ENCODE results near the gene GORASP2.

GORASP2 gene

DNA sequence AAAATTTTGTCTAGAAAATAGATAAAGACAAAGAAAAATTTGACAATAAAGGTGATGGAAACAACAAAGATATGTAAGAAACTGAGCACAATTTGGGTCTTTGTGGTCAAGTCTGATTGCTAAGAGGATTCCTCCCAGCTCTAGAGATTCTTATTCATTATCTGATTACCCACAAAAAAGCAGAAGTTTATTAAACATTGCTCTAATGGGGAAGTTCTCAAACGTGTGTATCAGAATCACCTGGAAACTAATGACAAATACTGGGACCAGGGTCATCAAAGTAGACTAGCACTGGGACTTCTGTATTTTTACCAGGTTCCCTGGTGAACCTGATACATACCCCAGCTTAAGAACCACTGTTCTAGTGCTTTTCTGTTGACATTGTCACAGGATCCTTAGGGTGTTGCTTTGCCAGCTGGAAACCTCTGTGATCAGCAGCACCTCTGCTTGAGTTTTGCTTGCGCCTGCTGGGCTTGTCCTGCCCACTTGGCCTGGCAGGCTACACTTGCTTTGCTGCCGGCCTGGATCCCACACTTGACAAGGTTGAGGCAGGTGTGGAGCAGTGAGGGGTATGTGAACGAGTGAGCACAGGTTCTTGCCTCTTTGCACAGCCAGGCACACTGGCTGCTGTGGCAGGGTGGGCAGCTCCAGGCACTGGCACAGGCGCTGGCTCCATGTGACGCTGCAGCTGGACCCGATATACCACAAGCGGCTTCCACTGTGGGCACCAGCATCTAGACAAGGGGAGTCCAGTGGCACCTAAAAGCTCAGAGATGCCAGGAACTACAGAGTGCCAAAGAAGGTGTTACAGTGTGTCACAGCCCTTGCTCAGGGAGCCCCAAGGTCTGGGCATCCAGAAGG, 6.2 kb upstream of the GORASP2 start:
- no peak for DNase-seq (ENCODE audit: low read depth, low spot score)
- CTCF ChIA-PET = no interaction called here
- POLR2A ChIA-PET = no interaction called here

DNA sequence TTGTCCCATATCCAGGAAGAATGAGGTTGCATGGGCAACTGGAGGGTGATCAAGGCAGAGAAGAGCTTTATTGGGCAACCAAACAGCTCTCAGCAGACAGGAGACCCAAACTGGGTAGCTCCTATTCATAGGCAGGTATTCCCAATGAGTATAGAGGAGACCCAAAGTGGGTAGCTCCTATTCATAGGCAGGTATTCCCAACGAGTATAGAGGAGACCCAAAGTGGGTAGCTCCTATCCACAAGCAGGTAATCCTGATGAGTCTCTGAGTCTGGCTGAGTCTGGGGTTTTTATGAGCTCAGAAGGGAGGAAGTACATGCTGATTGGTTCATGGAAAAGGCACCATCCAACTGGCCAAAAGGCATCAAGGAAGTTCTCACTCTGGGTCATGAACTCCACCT, 5.3 kb upstream of the GORASP2 start:
- CTCF ChIA-PET = interaction anchor here (1.6 kb wide), 1 partner anchor 18 kb away, joined by 4 read pairs; no protein-coding TSS in a partner anchor
- no peak overlapping the region for H3K4me3 ChIP-seq (ENCODE audit: low read depth, low read length)
- DNase-seq (ENCODE audit: low read depth, low spot score) = no peak
- TF ChIP-seq, protein P1, sequence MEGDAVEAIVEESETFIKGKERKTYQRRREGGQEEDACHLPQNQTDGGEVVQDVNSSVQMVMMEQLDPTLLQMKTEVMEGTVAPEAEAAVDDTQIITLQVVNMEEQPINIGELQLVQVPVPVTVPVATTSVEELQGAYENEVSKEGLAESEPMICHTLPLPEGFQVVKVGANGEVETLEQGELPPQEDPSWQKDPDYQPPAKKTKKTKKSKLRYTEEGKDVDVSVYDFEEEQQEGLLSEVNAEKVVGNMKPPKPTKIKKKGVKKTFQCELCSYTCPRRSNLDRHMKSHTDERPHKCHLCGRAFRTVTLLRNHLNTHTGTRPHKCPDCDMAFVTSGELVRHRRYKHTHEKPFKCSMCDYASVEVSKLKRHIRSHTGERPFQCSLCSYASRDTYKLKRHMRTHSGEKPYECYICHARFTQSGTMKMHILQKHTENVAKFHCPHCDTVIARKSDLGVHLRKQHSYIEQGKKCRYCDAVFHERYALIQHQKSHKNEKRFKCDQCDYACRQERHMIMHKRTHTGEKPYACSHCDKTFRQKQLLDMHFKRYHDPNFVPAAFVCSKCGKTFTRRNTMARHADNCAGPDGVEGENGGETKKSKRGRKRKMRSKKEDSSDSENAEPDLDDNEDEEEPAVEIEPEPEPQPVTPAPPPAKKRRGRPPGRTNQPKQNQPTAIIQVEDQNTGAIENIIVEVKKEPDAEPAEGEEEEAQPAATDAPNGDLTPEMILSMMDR (IDR thresholded peaks at IDR 0.05; ENCODE audit: insufficient read depth, low read length, missing control alignments) = no peak
- POLR2A ChIA-PET = no interaction called here

More for the DNA sequence above, 6.2 kb upstream of the GORASP2 start:
- TF ChIP-seq, protein P1 (IDR thresholded peaks at IDR 0.05; ENCODE audit: insufficient read depth, low read length, missing control alignments) = no peak
- no peak overlapping the region for H3K4me3 ChIP-seq (ENCODE audit: low read depth, low read length)

DNA sequence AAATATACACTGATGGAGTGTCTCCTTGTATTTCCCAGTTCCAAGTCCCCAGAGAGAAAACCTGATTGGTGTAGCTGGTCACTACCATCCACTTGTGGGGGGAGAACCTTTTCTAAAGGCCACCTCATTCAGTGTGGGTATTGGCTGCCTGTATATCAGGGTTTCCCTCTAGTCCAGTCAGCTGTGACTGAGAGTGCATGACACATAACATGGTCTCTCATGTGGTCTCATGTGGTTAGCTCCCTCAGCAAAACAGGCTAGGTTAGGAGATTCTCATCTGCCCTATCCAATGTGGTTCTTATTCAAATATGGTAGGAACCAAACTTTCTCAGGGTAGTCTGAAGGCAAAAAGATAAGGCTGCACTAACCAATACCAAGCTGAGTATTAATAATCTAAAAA, 4.1 kb upstream of the GORASP2 start:
- no peak for DNase-seq (ENCODE audit: low read depth, low spot score)
- ChIA-PET POLR2A (no interaction called here), CTCF (interaction anchor here (1.6 kb wide), 1 partner anchor 19 kb away, joined by 4 read pairs; no protein-coding TSS in a partner anchor)
- TF ChIP-seq, protein P1 (IDR thresholded peaks at IDR 0.05; ENCODE audit: insufficient read depth, low read length, missing control alignments) = no peak
- H3K4me3 ChIP-seq (ENCODE audit: low read depth, low read length) = no peak overlapping the region

DNA sequence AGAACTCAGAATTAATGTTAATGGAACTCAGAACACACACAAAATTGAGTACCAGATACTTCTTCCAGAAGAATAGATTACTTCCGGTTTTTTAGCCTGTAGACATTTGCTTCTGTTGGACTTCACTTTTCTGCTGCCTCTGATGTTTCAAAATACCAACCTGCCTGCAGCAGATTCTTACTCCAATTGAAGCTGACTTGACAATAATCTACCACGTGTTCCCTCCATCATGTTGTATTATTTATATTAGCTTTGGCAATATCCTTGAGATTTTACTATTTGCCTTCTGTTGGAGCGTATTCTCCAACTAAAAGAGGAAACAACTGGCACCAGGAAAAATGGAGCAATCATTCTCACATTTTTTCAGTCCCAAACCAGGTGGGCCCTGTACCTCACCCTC, 3.1 kb upstream of the GORASP2 start:
- CTCF ChIA-PET = interaction anchor here (3.5 kb wide), 1 partner anchor 8 kb away, joined by 15 read pairs; no protein-coding TSS in a partner anchor
- POLR2A ChIA-PET = interaction anchor here (0.6 kb wide), 1 partner anchor 155 kb away, joined by 3 read pairs; no protein-coding TSS in a partner anchor
- TF ChIP-seq, protein P1 (IDR thresholded peaks at IDR 0.05; ENCODE audit: insufficient read depth, low read length, missing control alignments) = no peak
- DNase-seq (ENCODE audit: low read depth, low spot score) = no peak
- no peak overlapping the region for H3K4me3 ChIP-seq (ENCODE audit: low read depth, low read length)

DNA sequence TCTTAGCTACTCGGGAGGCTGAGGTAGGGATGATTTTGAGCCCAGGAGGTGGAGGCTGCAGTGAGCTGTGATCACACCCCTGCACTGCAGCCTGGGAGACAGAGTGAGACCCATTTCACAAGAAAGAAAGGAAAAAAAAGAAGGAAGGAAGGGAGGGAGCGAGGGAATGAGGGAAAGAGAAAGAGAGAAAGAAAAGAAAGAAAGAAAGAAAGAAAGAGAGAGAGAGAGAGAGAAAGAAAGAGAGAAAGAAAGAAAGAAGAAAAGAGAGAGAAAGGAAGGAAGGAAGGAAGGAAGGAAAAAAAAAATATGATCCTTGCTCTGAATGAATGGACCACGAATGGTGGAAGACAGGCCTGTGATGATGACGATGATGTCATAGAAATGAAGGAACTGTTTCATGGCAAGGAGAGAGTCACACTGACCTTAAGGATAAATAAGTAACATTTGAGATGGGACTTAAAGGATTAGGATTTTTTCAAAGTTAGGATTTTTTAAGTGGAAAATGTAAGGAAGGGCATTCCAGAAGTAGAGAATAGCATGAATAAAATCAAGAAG, 2.2 kb upstream of the GORASP2 start:
- H3K4me3 ChIP-seq (ENCODE audit: low read depth, low read length) = no peak overlapping the region
- TF ChIP-seq, protein P1 (IDR thresholded peaks at IDR 0.05; ENCODE audit: insufficient read depth, low read length, missing control alignments) = no peak
- DNase-seq (ENCODE audit: low read depth, low spot score) = no peak
- ChIA-PET POLR2A (interaction anchor here (0.6 kb wide), 1 partner anchor 156 kb away, joined by 3 read pairs; no protein-coding TSS in a partner anchor), CTCF (interaction anchor here (3.5 to 5.8 kb wide), 3 partner anchors 9 to 489 kb away, joined by 15 to 40 read pairs (median 20); no protein-coding TSS in a partner anchor)

Data from AG04449 (cell line).